ENCODE results near the gene IFT43. TPM values are rescaled to one million over a fixed set of nuclear protein-coding genes. Genes with fewer than 3 reads are reported as not detected.
A peak's percentile ranks its signal among the peaks of the same experiment; 100 is the strongest.

Gene IFT43
- total RNA-seq, 1 experiment from 2014 or later, result 18.6 TPM

- Histone ChIP-seq H3K4me2 (ENCODE audit: insufficient read depth, insufficient read length, low read length) (peak overlapping the region; percentile 15), H3K18ac (ENCODE audit: insufficient read length, low read depth, low read length) (no peak overlapping the region), H3K79me1 (ENCODE audit: insufficient read depth, low read depth, low read length, poor library complexity, severe bottlenecking) (no peaks in the 10 kb centered on the region), H3K14ac (ENCODE audit: insufficient read depth, low read length) (no peak overlapping the region; the same call in 1 of the 2 replicates), H4K91ac (ENCODE audit: insufficient read length, low read depth, low read length) (no peak overlapping the region), H4K20me1 (ENCODE audit: control insufficient read depth, insufficient read depth, insufficient read length) (peaks cover 2% of the 10 kb centered on the region), H2BK12ac (ENCODE audit: insufficient read length, low read depth, low read length) (no peak overlapping the region), H2BK20ac (ENCODE audit: low read depth, low read length, poor library complexity, severe bottlenecking) (no peak overlapping the region), H3K9ac (ENCODE audit: extremely low read depth, insufficient read length, low read length) (no peak overlapping the region), H3K4ac (ENCODE audit: low read depth, low read length) (no peak overlapping the region), H2BK120ac (ENCODE audit: low read depth, low read length, poor library complexity, severe bottlenecking) (no peak overlapping the region), H3K79me2 (ENCODE audit: insufficient read depth, low read length) (no peaks in the 10 kb centered on the region), H3K23ac (ENCODE audit: insufficient read length, low read depth, low read length) (no peak overlapping the region), H4K8ac (replicated peaks; ENCODE audit: insufficient read length, low read depth, low read length) (no peak overlapping the region), H3K4me1 (ENCODE audit: insufficient read depth, low read length) (no peaks in the 10 kb centered on the region; the same call in 1 of the 2 replicates), H3K9me3 (ENCODE audit: control insufficient read depth, low read depth, low read length) (no peaks in the 10 kb centered on the region), H3T11ph (ENCODE audit: low read length) (no peak overlapping the region), H3K56ac (ENCODE audit: insufficient read length, low read depth, low read length) (no peak overlapping the region), H3K27me3 (ENCODE audit: insufficient read depth, low read length) (no peaks in the 10 kb centered on the region; the same call in none of the 2 replicates), H2AFZ (ENCODE audit: low read length) (no peak overlapping the region), H3K23me2 (ENCODE audit: insufficient read length, low read depth, low read length, poor library complexity, severe bottlenecking) (no peaks in the 10 kb centered on the region), H2BK15ac (ENCODE audit: low read depth, low read length) (no peak overlapping the region), H2BK5ac (ENCODE audit: insufficient read length, low read length) (no peak overlapping the region), H2AK5ac (ENCODE audit: insufficient read length, low read length) (no peak overlapping the region), H4K5ac (ENCODE audit: insufficient read length, low read depth, low read length) (no peak overlapping the region), H3K27ac (ENCODE audit: insufficient read length, low read depth, low read length) (no peak overlapping the region)
- Mint-ChIP-seq H3K4me1 (peaks cover 10 to 25% of the 10 kb centered on the region in 2 experiments), H3K27ac (no peak overlapping the region), H3K36me3 (ENCODE audit: insufficient read depth in 1 of 3, low read depth in 3 of 3) (no peaks in the 10 kb centered on the region), H3K9me3 (peaks cover 0 to 2% of the 10 kb centered on the region in 2 experiments; a peak in 2 of 5 replicates), H3K4me3 (no peak overlapping the region), H3K27me3 (ENCODE audit: low read depth) (peaks cover 74% of the 10 kb centered on the region)
- TF ChIP-seq CTCF (conservative IDR thresholded peaks at IDR 0.05), result no peak
- DNase-seq, result no peak
- no CpG with 5 or more reads among the region's 30 CpGs for WGBS (ENCODE audit: extremely low coverage, insufficient read length, low lambda C conversion rate)
Measured at GRCh38 chr14:76131071-76131965, 145.8 kb downstream of the IFT43 start.
